ENCODE measurements around the gene UBE2D2. TPM values are rescaled to one million over a fixed set of nuclear protein-coding genes. Genes with fewer than 3 reads are reported as not detected.

The UBE2D2 gene
- polyA plus RNA-seq, 1 donor from 2014 or later: 118 TPM

DNA sequence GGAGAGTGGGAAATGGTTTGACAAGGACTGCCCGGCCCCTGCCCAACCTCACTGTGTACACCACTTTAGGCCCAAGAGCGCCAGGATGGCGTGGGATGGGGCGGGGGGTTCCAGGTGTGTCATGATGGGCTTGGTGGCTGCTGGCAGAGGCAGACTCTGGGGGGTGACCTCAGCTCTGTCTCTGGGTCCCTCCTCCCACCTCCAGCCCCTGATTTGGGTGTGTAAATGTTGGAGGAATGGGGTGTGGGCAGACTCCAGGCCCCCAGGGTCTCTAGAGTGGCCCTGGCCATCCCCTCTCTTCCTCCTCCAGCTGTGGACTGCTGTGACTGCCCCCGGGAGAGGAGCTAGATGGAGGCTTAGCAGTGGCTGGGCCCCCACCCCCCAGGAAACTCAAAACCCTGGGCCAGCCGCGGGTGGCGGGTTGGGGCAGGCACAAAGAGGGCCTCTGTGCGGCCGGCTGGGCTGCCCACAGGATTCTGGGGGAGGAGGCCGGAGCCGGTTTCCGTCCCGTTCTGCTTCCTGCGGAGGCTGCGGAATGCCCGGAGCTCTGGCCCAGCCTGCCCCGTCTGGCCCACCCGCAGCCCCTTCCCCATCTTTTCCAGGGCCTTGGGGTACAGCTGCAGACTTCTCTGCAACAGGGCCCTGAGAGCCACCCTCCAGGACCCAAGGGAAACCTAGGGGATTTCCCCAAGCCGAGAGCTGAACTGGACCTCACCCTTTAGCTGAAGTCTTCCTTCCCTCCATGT, 110.1 kb downstream of the UBE2D2 start:
- no peaks in the 10 kb centered on the region for H4K20me1 ChIP-seq (ENCODE audit: insufficient read depth)
- H3K4me3 ChIP-seq (ENCODE audit: low read length): no peak overlapping the region
- no peaks in the 10 kb centered on the region for H3K9me2 ChIP-seq (ENCODE audit: insufficient read depth, low read length)
- H3K36me3 ChIP-seq (ENCODE audit: insufficient read depth, low read length): no peaks in the 10 kb centered on the region
- peaks cover 9% of the 10 kb centered on the region for H3K79me2 ChIP-seq (replicated peaks; ENCODE audit: insufficient read depth, low read length)
- no peak overlapping the region for H3K9ac ChIP-seq (ENCODE audit: low read length)
- H3K27me3 ChIP-seq (ENCODE audit: insufficient read depth, low read depth, low read length): no peaks in the 10 kb centered on the region
- no peaks in the 10 kb centered on the region for H3K9me3 ChIP-seq (ENCODE audit: low read length)
- H2AFZ ChIP-seq (ENCODE audit: low read depth, low read length): no peak overlapping the region
- H3F3A ChIP-seq (ENCODE audit: insufficient read depth, low read length, poor library complexity, severe bottlenecking): no peaks in the 10 kb centered on the region
- no peak for TF ChIP-seq TAF1 (IDR thresholded peaks at IDR 0.05; ENCODE audit: low read depth)
- TF ChIP-seq REST (IDR thresholded peaks at IDR 0.05; ENCODE audit: borderline replicate concordance): no peak
- TF ChIP-seq MXI1 (conservative IDR thresholded peaks at IDR 0.05; ENCODE audit: poor library complexity, severe bottlenecking): no peak
- TF ChIP-seq SMC3 (conservative IDR thresholded peaks at IDR 0.05; ENCODE audit: poor library complexity): no peak
- no peak for TF ChIP-seq POLR2AphosphoS5 (IDR thresholded peaks at IDR 0.05)
- TF ChIP-seq RAD21 (conservative IDR thresholded peaks at IDR 0.05): no peak
- no peak for TF ChIP-seq EP300 (conservative IDR thresholded peaks at IDR 0.05; ENCODE audit: poor library complexity, severe bottlenecking)
- TF ChIP-seq, protein P1, sequence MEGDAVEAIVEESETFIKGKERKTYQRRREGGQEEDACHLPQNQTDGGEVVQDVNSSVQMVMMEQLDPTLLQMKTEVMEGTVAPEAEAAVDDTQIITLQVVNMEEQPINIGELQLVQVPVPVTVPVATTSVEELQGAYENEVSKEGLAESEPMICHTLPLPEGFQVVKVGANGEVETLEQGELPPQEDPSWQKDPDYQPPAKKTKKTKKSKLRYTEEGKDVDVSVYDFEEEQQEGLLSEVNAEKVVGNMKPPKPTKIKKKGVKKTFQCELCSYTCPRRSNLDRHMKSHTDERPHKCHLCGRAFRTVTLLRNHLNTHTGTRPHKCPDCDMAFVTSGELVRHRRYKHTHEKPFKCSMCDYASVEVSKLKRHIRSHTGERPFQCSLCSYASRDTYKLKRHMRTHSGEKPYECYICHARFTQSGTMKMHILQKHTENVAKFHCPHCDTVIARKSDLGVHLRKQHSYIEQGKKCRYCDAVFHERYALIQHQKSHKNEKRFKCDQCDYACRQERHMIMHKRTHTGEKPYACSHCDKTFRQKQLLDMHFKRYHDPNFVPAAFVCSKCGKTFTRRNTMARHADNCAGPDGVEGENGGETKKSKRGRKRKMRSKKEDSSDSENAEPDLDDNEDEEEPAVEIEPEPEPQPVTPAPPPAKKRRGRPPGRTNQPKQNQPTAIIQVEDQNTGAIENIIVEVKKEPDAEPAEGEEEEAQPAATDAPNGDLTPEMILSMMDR (IDR thresholded peaks at IDR 0.05; ENCODE audit: poor library complexity, severe bottlenecking): no peak
- TF ChIP-seq EZH2 (IDR thresholded peaks at IDR 0.05; ENCODE audit: borderline replicate concordance, insufficient read depth, low read length, poor library complexity, severe bottlenecking): no peak
- H3K27ac ChIP-seq (ENCODE audit: low read length): no peak overlapping the region
- H3K4me2 ChIP-seq (ENCODE audit: low read length): no peak overlapping the region

DNA sequence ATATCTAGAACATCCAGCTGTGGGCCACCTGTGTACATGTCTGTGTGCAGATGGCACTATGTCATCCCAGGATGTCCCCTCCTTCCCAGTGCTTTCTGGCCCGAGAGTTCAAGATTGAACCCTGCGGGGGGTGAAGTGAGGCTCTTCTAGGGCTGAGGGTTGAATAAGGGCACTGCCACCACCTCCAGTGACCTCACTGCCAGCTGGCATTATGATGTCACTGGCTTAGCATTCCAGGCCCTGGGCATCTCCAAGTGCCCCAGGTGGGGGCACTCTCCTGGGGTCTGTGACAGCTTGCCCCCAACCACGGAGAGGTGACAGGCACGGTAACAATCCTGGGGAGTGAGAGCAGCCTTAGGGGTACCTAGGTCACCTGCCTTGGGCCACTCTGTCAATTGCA, 114.1 kb downstream of the UBE2D2 start:
- Histone ChIP-seq H3K27ac (ENCODE audit: low read length) (no peak overlapping the region), H3K9me2 (ENCODE audit: insufficient read depth, low read length) (no peaks in the 10 kb centered on the region), H3K9ac (ENCODE audit: low read length) (no peak overlapping the region), H2AFZ (ENCODE audit: low read depth, low read length) (no peak overlapping the region), H3K36me3 (ENCODE audit: insufficient read depth, low read length) (no peaks in the 10 kb centered on the region), H4K20me1 (ENCODE audit: insufficient read depth) (no peaks in the 10 kb centered on the region), H3K79me2 (replicated peaks; ENCODE audit: insufficient read depth, low read length) (peaks cover 7% of the 10 kb centered on the region), H3K4me2 (ENCODE audit: low read length) (no peak overlapping the region), H3K4me3 (ENCODE audit: low read length) (no peak overlapping the region), H3K27me3 (ENCODE audit: insufficient read depth, low read depth, low read length) (no peaks in the 10 kb centered on the region), H3F3A (ENCODE audit: insufficient read depth, low read length, poor library complexity, severe bottlenecking) (no peaks in the 10 kb centered on the region), H3K9me3 (ENCODE audit: low read length) (no peaks in the 10 kb centered on the region)
- TF ChIP-seq EP300 (conservative IDR thresholded peaks at IDR 0.05; ENCODE audit: poor library complexity, severe bottlenecking) (no peak), SMC3 (conservative IDR thresholded peaks at IDR 0.05; ENCODE audit: poor library complexity) (no peak), EZH2 (IDR thresholded peaks at IDR 0.05; ENCODE audit: borderline replicate concordance, insufficient read depth, low read length, poor library complexity, severe bottlenecking) (no peak), TAF1 (IDR thresholded peaks at IDR 0.05; ENCODE audit: low read depth) (no peak), MXI1 (conservative IDR thresholded peaks at IDR 0.05; ENCODE audit: poor library complexity, severe bottlenecking) (no peak), RAD21 (conservative IDR thresholded peaks at IDR 0.05) (no peak), REST (IDR thresholded peaks at IDR 0.05; ENCODE audit: borderline replicate concordance) (no peak), POLR2AphosphoS5 (IDR thresholded peaks at IDR 0.05) (no peak)
- TF ChIP-seq, protein P1 (IDR thresholded peaks at IDR 0.05; ENCODE audit: poor library complexity, severe bottlenecking): no peak
